GM23338 (cell line): ENCODE results near the gene NUB1. TPM values are rescaled to one million over a fixed set of nuclear protein-coding genes. Genes with fewer than 3 reads are reported as not detected.

ENCODE experiments used
- ATAC-seq: fragments of 200-7000 bp; cut with Tn5 transposase; 3 replicates; pipeline ENCODE4 v1.9.1; 2020
- DNase-seq: peaks from one replicate; pipeline ENCODE4 v3.0.0-alpha.2; 2015; ENCODE audit warnings: low spot score
- H2AFZ ChIP-seq: fragments of 200-600 bp; sonication (generic); 2 replicates; pipeline ENCODE4 v1.8.0; 2016; ENCODE audit warnings: antibody characterized with exemption, mild to moderate bottlenecking, moderate library complexity
- H3F3A ChIP-seq: fragments of 200-600 bp; sonication (generic); replicated peaks from 2 replicates; pipeline ENCODE4 v1.8.0; 2017; ENCODE audit warnings: antibody characterized with exemption, mixed run types, low read depth
- H3K27ac ChIP-seq: fragments of 200-600 bp; sonication (generic); 2 replicates; pipeline ENCODE4 v1.6.1; 2016; ENCODE audit warnings: low read depth
- H3K27me3 ChIP-seq: fragments of 200-600 bp; sonication (generic); 2 replicates; pipeline ENCODE4 v1.8.0; 2016; ENCODE audit warnings: mild to moderate bottlenecking, mixed run types, moderate library complexity; ENCODE audit not compliant: insufficient read depth
- H3K36me3 ChIP-seq: fragments of 200-600 bp; sonication (generic); 2 replicates; pipeline ENCODE4 v1.8.0; 2016; ENCODE audit warnings: mild to moderate bottlenecking; ENCODE audit not compliant: insufficient read depth
- H3K4me1 ChIP-seq: fragments of 200-600 bp; sonication (generic); 2 replicates; pipeline ENCODE4 v1.8.0; 2016; ENCODE audit warnings: mild to moderate bottlenecking, moderate library complexity; ENCODE audit not compliant: insufficient read depth
- H3K4me2 ChIP-seq: fragments of 200-600 bp; sonication (generic); 2 replicates; pipeline ENCODE4 v1.7.1; 2017; ENCODE audit warnings: mixed run types
- H3K4me3 ChIP-seq: fragments of 200-600 bp; sonication (generic); 2 replicates; pipeline ENCODE4 v1.6.1; 2016; ENCODE audit warnings: mixed run types
- H3K79me2 ChIP-seq: fragments of 200-600 bp; sonication (generic); replicated peaks from 2 replicates; pipeline ENCODE4 v1.8.0; 2017; ENCODE audit warnings: mild to moderate bottlenecking; ENCODE audit not compliant: insufficient read depth
- H3K9me2 ChIP-seq: fragments of 200-600 bp; sonication (generic); 2 replicates; pipeline ENCODE4 v1.8.0; 2017; ENCODE audit not compliant: insufficient read depth
- H4K20me1 ChIP-seq: fragments of 200-600 bp; sonication (generic); replicated peaks from 2 replicates; pipeline ENCODE4 v1.8.0; 2017; ENCODE audit warnings: mild to moderate bottlenecking; ENCODE audit not compliant: insufficient read depth
- H3K27ac Mint-ChIP-seq: 2 replicates; pipeline ENCODE4 v1.8.0; 2020; ENCODE audit warnings: inconsistent platforms, mild to moderate bottlenecking, moderate library complexity, mixed read lengths
- H3K27me3 Mint-ChIP-seq: 3 replicates; pipeline ENCODE4 v1.8.0; 2022; ENCODE audit warnings: low read depth, mild to moderate bottlenecking, moderate library complexity, mixed read lengths, inconsistent platforms; ENCODE audit not compliant: insufficient read depth, poor library complexity
- H3K36me3 Mint-ChIP-seq: 3 replicates; pipeline ENCODE4 v1.8.0; 2021; ENCODE audit warnings: low read depth, mild to moderate bottlenecking, inconsistent platforms, moderate library complexity, mixed read lengths
- H3K4me1 Mint-ChIP-seq: 3 replicates; pipeline ENCODE4 v1.8.0; 2020; ENCODE audit warnings: mild to moderate bottlenecking, inconsistent platforms, mixed read lengths
- H3K4me3 Mint-ChIP-seq: 3 replicates; pipeline ENCODE4 v1.8.0; 2021; ENCODE audit warnings: moderate library complexity, mild to moderate bottlenecking, inconsistent platforms, mixed read lengths
- H3K9me3 Mint-ChIP-seq: 3 replicates; pipeline ENCODE4 v1.8.0; 2020; ENCODE audit warnings: moderate library complexity, mild to moderate bottlenecking, inconsistent platforms, mixed read lengths
- CREB1 ChIP-seq: fragments of 250-450 bp; sonication (Bioruptor Pico); IDR thresholded peaks from 2 replicates; pipeline ENCODE4 v1.5.0; 2020; ENCODE audit warnings: low read depth, mild to moderate bottlenecking, moderate library complexity
- EZH2 ChIP-seq: fragments of 200-600 bp; sonication (generic); IDR thresholded peaks from one replicate; pipeline ENCODE4 v1.8.0; 2017; ENCODE audit warnings: antibody characterized with exemption, mild to moderate bottlenecking, low read depth; ENCODE audit not compliant: unreplicated experiment
- EZH2phosphoT487 ChIP-seq: fragments of 200-600 bp; sonication (generic); IDR thresholded peaks from one replicate; pipeline ENCODE4 v1.8.1; 2018; ENCODE audit warnings: antibody characterized with exemption; ENCODE audit not compliant: unreplicated experiment
- JUNB ChIP-seq: IDR thresholded peaks from one replicate; pipeline ENCODE4 v1.6.1; 2016; ENCODE audit warnings: antibody characterized with exemption; ENCODE audit not compliant: unreplicated experiment
- POLR2AphosphoS5 ChIP-seq: IDR thresholded peaks from 2 replicates; pipeline ENCODE4 v1.6.1; 2016; ENCODE audit warnings: antibody characterized with exemption, low read depth
- ZNF114 ChIP-seq: fragments of 250-450 bp; sonication (Bioruptor Pico); IDR thresholded peaks from 2 replicates; pipeline ENCODE4 v1.5.0; 2020; ENCODE audit warnings: mild to moderate bottlenecking, moderate library complexity
- polyA plus RNA-seq: library from polyadenylated mRNA; unstranded; fragments of >200 nt; fragmentation: Nextera tagmentation; extraction: Ambion mirVana; gene quantifications from 2 replicates; pipeline ENCODE4 v1.2.1, GENCODE V29; 2016
- total RNA-seq: library from RNA; depleted of rRNA; stranded (reverse); fragments of >200 nt; shearing (Covaris generic); gene quantifications from 2 replicates; pipeline ENCODE4 v1.2.3, GENCODE V29; 2014
- TF ChIP-seq, protein P1 (sequence below): IDR thresholded peaks from 2 replicates; pipeline ENCODE4 v1.6.1; 2016; ENCODE audit warnings: antibody characterized with exemption
- TF ChIP-seq, protein P2 (sequence below): IDR thresholded peaks from one replicate; pipeline ENCODE4 v1.6.1; 2018; ENCODE audit warnings: antibody characterized with exemption; ENCODE audit not compliant: unreplicated experiment
- TF ChIP-seq, protein P3 (sequence below): fragments of 250-450 bp; sonication (Bioruptor Pico); IDR thresholded peaks from 2 replicates; pipeline ENCODE4 v1.5.0; 2020; ENCODE audit warnings: mild to moderate bottlenecking, moderate library complexity

NUB1 gene
- total and polyA plus RNA-seq, 2 experiments from 2014 or later: 31.8 to 42.3 TPM

DNA sequence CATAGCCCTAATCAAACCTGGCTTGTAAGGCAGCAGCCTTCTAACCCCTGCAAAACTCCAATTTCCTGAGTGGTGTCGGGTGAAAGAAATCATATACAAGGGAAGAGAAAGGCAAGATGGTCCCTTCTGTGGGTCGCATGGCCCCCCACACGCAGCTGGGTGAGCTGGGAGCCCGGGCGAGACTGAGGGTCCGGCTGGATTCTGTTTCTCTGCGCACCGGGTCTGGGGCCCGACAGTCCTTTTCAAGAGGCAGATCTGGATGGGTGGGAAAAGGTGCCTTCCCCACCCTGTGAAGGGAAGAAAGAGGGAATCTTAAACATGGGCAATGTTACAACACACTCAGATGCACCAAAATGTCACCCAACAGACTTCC, 49.7 kb downstream of the NUB1 start:
- H3K9me3 Mint-ChIP-seq: no peaks in the 10 kb centered on the region
- no peak overlapping the region for H3K27ac ChIP-seq
- no peak overlapping the region for H3K4me3 Mint-ChIP-seq
- no peaks in the 10 kb centered on the region for H3K79me2 ChIP-seq
- no peaks in the 10 kb centered on the region for H4K20me1 ChIP-seq
- no peak overlapping the region for H2AFZ ChIP-seq
- H3K9me2 ChIP-seq: no peaks in the 10 kb centered on the region
- H3K36me3 Mint-ChIP-seq: no peaks in the 10 kb centered on the region; the same call in 2 of the 3 replicates
- no peaks in the 10 kb centered on the region for H3K36me3 ChIP-seq
- no peaks in the 10 kb centered on the region for H3K4me1 ChIP-seq
- H3K27ac Mint-ChIP-seq: no peak overlapping the region
- DNase-seq: no peak
- H3F3A ChIP-seq: no peaks in the 10 kb centered on the region
- no peak overlapping the region for H3K4me3 ChIP-seq
- peaks cover 11% of the 10 kb centered on the region for H3K27me3 Mint-ChIP-seq
- ATAC-seq: no peak
- peaks cover 24% of the 10 kb centered on the region for H3K4me1 Mint-ChIP-seq
- H3K27me3 ChIP-seq: no peaks in the 10 kb centered on the region
- no peak for TF ChIP-seq EZH2
- no peak for TF ChIP-seq EZH2phosphoT487
- TF ChIP-seq, protein P1, sequence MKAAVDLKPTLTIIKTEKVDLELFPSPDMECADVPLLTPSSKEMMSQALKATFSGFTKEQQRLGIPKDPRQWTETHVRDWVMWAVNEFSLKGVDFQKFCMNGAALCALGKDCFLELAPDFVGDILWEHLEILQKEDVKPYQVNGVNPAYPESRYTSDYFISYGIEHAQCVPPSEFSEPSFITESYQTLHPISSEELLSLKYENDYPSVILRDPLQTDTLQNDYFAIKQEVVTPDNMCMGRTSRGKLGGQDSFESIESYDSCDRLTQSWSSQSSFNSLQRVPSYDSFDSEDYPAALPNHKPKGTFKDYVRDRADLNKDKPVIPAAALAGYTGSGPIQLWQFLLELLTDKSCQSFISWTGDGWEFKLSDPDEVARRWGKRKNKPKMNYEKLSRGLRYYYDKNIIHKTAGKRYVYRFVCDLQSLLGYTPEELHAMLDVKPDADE: no peak
- TF ChIP-seq, protein P2, sequence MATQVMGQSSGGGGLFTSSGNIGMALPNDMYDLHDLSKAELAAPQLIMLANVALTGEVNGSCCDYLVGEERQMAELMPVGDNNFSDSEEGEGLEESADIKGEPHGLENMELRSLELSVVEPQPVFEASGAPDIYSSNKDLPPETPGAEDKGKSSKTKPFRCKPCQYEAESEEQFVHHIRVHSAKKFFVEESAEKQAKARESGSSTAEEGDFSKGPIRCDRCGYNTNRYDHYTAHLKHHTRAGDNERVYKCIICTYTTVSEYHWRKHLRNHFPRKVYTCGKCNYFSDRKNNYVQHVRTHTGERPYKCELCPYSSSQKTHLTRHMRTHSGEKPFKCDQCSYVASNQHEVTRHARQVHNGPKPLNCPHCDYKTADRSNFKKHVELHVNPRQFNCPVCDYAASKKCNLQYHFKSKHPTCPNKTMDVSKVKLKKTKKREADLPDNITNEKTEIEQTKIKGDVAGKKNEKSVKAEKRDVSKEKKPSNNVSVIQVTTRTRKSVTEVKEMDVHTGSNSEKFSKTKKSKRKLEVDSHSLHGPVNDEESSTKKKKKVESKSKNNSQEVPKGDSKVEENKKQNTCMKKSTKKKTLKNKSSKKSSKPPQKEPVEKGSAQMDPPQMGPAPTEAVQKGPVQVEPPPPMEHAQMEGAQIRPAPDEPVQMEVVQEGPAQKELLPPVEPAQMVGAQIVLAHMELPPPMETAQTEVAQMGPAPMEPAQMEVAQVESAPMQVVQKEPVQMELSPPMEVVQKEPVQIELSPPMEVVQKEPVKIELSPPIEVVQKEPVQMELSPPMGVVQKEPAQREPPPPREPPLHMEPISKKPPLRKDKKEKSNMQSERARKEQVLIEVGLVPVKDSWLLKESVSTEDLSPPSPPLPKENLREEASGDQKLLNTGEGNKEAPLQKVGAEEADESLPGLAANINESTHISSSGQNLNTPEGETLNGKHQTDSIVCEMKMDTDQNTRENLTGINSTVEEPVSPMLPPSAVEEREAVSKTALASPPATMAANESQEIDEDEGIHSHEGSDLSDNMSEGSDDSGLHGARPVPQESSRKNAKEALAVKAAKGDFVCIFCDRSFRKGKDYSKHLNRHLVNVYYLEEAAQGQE: no peak
- TF ChIP-seq JUNB: no peak
- TF ChIP-seq ZNF114 (CRISPR knock-in tag): no peak
- no peak for TF ChIP-seq POLR2AphosphoS5
- no peak overlapping the region for H3K4me2 ChIP-seq

DNA sequence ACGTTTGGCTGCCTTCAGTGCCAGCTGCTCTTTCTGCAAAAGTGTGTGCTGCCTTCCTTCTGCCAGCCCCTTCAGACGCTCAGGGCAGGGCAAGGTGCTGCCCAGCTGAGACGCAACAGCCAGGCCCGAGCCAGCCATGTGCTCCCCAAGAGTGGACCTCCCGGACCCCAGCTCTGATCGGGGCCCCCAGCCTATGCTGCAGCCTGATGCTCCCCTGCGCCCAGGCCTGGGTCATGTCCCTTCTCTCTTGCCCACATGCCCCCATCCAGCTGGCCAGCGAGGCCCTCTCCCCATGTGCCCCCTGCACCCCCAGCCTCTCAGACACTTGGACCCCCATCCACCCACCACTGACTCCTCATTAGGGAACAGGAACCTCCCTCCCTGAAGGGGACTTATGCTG, 50.4 kb downstream of the NUB1 start:
- DNase-seq (no peak), ATAC-seq (no peak)
- no peaks in the 10 kb centered on the region; the same call in 2 of the 3 replicates for H3K36me3 Mint-ChIP-seq
- H3K27me3 ChIP-seq: no peaks in the 10 kb centered on the region
- H3K9me2 ChIP-seq: no peaks in the 10 kb centered on the region
- H3K4me2 ChIP-seq: no peak overlapping the region
- peaks cover 11% of the 10 kb centered on the region for H3K27me3 Mint-ChIP-seq
- no peaks in the 10 kb centered on the region for H3F3A ChIP-seq
- H3K4me1 ChIP-seq: no peaks in the 10 kb centered on the region
- no peaks in the 10 kb centered on the region for H3K36me3 ChIP-seq
- H3K27ac Mint-ChIP-seq: no peak overlapping the region
- no peak overlapping the region for H3K27ac ChIP-seq
- H4K20me1 ChIP-seq: no peaks in the 10 kb centered on the region
- no peak overlapping the region for H3K4me3 ChIP-seq
- H3K79me2 ChIP-seq: no peaks in the 10 kb centered on the region
- TF ChIP-seq CREB1 (no peak), EZH2 (no peak)
- TF ChIP-seq, protein P3, sequence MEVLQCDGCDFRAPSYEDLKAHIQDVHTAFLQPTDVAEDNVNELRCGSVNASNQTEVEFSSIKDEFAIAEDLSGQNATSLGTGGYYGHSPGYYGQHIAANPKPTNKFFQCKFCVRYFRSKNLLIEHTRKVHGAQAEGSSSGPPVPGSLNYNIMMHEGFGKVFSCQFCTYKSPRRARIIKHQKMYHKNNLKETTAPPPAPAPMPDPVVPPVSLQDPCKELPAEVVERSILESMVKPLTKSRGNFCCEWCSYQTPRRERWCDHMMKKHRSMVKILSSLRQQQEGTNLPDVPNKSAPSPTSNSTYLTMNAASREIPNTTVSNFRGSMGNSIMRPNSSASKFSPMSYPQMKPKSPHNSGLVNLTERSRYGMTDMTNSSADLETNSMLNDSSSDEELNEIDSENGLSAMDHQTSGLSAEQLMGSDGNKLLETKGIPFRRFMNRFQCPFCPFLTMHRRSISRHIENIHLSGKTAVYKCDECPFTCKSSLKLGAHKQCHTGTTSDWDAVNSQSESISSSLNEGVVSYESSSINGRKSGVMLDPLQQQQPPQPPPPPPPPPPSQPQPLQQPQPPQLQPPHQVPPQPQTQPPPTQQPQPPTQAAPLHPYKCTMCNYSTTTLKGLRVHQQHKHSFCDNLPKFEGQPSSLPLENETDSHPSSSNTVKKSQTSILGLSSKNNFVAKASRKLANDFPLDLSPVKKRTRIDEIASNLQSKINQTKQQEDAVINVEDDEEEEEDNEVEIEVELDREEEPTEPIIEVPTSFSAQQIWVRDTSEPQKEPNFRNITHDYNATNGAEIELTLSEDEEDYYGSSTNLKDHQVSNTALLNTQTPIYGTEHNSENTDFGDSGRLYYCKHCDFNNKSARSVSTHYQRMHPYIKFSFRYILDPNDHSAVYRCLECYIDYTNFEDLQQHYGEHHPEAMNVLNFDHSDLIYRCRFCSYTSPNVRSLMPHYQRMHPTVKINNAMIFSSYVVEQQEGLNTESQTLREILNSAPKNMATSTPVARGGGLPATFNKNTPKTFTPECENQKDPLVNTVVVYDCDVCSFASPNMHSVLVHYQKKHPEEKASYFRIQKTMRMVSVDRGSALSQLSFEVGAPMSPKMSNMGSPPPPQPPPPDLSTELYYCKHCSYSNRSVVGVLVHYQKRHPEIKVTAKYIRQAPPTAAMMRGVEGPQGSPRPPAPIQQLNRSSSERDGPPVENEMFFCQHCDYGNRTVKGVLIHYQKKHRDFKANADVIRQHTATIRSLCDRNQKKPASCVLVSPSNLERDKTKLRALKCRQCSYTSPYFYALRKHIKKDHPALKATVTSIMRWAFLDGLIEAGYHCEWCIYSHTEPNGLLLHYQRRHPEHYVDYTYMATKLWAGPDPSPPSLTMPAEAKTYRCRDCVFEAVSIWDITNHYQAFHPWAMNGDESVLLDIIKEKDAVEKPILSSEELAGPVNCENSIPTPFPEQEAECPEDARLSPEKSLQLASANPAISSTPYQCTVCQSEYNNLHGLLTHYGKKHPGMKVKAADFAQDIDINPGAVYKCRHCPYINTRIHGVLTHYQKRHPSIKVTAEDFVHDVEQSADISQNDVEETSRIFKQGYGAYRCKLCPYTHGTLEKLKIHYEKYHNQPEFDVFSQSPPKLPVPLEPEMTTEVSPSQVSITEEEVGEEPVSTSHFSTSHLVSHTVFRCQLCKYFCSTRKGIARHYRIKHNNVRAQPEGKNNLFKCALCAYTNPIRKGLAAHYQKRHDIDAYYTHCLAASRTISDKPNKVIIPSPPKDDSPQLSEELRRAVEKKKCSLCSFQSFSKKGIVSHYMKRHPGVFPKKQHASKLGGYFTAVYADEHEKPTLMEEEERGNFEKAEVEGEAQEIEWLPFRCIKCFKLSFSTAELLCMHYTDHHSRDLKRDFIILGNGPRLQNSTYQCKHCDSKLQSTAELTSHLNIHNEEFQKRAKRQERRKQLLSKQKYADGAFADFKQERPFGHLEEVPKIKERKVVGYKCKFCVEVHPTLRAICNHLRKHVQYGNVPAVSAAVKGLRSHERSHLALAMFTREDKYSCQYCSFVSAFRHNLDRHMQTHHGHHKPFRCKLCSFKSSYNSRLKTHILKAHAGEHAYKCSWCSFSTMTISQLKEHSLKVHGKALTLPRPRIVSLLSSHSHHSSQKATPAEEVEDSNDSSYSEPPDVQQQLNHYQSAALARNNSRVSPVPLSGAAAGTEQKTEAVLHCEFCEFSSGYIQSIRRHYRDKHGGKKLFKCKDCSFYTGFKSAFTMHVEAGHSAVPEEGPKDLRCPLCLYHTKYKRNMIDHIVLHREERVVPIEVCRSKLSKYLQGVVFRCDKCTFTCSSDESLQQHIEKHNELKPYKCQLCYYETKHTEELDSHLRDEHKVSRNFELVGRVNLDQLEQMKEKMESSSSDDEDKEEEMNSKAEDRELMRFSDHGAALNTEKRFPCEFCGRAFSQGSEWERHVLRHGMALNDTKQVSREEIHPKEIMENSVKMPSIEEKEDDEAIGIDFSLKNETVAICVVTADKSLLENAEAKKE (CRISPR knock-in tag): no peak
- no peak overlapping the region for H3K4me3 Mint-ChIP-seq
- H3K4me1 Mint-ChIP-seq: peaks cover 24% of the 10 kb centered on the region
- no peak overlapping the region for H2AFZ ChIP-seq
- no peaks in the 10 kb centered on the region for H3K9me3 Mint-ChIP-seq
